Measurements from ENCODE around the gene SLC22A7.

Gene SLC22A7

DNA sequence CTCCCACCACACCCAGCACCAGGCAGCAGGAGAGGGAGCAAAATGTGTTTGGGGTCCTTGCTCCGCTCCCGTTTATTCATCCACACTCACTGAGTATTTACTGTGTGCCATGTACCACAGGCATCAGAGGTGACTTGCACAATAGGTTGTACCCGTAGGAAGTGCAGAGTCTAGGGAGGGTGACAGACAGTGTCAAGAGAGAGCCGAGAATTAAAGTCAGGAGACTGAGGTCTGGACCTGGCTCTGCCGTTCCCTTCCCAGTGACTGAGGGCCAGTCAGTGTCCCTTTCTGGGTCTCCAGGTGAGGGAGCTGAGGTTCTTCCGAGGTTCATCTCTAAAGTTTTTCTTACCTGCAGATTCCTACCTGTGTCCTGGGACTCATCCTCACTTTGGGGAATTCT lies 32.5 kb upstream of the SLC22A7 start:
- DNase-seq (ENCODE audit: low spot score) (no peak), FAIRE-seq (no peak)

DNA sequence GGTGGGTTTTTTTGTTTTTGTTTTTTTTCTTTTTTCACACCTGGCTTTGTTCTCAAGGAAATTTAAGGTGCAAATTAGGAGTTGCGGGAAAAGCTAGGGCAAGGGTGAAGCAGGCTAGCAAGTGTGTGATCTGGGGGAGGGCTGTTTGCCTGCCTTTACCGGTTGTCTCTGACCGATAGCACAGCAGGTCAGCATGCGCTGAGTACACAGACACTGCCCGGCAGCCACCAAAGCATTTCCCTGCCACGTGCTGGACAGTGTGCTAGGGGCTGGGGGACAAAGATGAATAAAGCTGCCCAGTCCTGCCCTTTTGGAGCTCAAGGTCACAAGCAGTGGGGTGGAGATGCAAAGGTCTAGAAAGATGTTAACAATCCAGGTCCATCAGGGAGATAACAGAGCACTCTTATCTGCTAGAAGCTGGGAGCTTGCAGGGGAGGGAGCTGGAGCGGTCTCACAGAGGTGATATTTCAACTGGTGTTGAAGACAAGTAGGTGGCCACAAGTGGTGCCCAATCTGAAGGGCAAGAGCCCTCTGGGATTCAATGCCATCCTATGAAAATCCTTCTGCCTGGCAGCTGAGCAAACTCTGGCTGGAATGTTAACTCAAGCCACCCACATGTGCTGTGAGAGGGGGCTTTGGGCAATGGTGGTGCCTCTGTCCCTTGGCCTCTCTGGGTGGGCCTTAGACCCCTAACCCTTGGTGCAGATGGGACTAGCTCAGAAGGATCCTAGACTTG lies 30.3 kb upstream of the SLC22A7 start:
- DNase-seq (ENCODE audit: low spot score) (no peak), FAIRE-seq (no peak)

- no peak for FAIRE-seq
- DNase-seq (ENCODE audit: low spot score), result no peak
These were observed 29.7 kb upstream of the SLC22A7 start for GRCh38 chr6:43268355-43268700.

DNA sequence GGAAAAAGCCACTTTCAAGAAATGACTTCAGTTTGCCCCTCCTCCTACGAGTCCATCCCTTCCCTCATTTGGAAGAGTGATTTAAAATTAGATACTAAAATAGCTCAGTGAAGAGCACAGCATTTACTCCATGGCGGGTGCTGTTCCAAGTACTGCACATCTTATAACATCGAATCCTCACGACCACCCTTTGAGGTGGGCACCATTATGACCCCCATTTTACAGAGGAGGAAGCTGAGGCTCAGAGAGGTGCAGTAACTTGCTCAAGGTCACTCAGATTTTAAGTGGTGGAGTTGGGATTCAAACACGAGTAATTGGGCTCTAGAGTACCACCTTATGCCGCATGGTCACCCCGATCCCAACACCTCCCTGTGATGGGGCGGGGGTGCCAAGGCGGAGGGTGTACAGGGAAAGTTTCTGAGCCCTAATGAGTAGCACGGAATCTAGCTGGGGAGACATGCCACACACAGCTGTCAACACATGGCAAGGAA lies 29.2 kb upstream of the SLC22A7 start:
- DNase-seq (ENCODE audit: low spot score) (no peak), FAIRE-seq (no peak)

- no peak for DNase-seq (ENCODE audit: low spot score)
- FAIRE-seq, result no peak
These were observed 28.6 kb upstream of the SLC22A7 start for GRCh38 chr6:43269273-43270007.

DNA sequence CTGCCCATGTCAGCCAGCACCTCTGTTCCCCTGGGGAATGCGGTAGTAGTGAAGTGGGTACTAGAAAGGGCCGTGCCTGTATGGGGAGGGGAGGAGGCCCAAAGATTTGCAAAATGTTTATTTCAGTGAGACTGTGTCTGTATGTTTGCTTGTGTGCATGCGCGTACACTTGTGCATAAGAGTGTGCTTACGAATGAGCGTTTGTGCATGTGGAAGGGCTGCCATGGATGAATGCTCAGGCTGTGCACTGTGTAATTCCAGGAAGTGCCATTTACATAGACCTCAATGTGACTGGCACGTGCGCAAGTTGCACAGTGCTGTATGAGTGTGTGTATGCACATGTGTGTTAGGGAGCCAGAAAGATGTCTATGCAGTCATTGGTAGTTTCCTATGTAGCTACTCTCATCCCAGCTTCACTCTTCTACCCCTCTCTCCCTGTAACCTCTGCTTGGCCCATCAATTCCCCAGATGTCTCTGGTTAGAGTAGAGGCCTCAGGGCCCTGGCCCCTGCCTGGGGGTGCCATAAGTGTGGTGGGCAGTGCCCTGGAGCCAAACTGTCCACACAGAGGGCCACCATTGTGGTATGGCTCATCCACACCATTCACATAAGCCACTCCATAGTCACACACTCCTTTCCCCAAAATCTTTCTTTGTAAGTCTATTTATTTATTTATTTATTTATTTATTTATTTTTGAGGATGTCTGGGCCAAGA lies 26.8 kb upstream of the SLC22A7 start:
- FAIRE-seq, result no peak
- DNase-seq (ENCODE audit: low spot score), result no peak

DNA sequence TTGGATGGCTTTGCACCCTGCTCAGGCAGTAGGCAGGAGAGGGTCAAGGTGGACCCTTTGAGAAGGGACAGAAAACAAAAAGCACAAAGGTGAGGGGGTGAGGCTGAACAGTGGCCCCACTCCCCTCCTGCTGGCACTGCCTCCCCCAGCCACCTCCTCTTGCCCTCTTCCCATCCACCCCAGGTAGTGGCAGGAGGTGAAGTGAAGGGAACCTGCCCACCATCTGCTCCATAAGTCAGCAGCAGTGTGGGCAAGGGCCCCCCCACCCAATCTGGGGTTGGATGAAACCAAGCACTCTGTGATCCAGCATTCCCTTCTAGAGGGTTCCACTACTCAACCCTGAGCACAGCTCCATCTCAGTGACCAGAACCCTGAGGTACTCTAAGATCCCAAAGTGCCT lies 26.1 kb upstream of the SLC22A7 start:
- no peak for DNase-seq (ENCODE audit: low spot score)
- FAIRE-seq, result no peak

- FAIRE-seq, result no peak
- no peak for DNase-seq (ENCODE audit: low spot score)
These were observed 24.4 kb upstream of the SLC22A7 start for GRCh38 chr6:43273707-43274106.

DNA sequence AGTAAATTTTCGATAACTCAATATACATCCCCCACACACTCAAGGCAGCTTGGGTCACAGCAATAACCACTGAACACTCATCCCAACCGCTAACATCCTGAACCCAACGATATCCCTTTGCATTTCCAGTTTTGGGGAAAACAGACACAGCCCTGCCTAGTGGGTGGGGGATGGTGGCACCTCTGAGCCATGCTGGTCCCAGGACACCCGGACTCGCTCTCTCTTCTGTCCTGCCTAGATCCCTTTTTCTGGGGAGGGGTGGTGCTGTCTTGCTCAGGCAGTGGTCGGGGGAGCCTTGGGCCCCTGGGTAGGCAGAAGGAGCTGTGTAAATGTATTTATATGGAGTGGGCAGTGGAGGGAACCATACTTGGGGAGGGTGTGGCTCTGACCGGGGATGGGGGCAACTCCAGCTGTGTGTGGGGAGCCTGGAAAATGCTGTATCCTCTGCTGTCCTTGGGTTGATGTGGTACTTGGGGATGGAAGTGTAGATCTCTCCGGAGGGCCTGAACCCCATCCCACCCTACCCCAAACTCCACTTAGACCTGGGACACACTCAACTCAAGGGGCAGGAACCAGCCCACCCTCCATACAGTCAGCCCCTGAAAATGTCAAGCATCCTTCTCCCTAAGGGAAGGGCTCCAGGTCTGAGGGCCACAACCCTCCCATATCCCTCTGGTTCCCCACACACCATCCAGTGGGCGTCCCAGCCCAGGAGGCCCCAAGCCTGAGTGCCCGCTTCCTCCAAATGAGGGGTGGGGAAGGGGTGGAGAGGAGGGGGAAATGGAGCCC lies 23.7 kb upstream of the SLC22A7 start:
- DNase-seq (ENCODE audit: low spot score) (no peak), FAIRE-seq (no peak)

- FAIRE-seq (no peak), DNase-seq (ENCODE audit: low spot score) (no peak)
These were observed 23.0 kb upstream of the SLC22A7 start for GRCh38 chr6:43274916-43275597.

GRCh38 chr6:43275801-43276576 lies 22.1 kb upstream of the SLC22A7 start:
- FAIRE-seq, result no peak
- DNase-seq (ENCODE audit: low spot score), result no peak

GRCh38 chr6:43276577-43277305 lies 21.3 kb upstream of the SLC22A7 start:
- FAIRE-seq, result no peak
- DNase-seq (ENCODE audit: low spot score), result no peak

- no peak for DNase-seq (ENCODE audit: low spot score)
- FAIRE-seq, result no peak
These were observed 20.8 kb upstream of the SLC22A7 start for GRCh38 chr6:43277306-43277642.

GRCh38 chr6:43277643-43278523 lies 20.2 kb upstream of the SLC22A7 start:
- DNase-seq (ENCODE audit: low spot score), result peak; percentile 18
- no peak for FAIRE-seq

DNA sequence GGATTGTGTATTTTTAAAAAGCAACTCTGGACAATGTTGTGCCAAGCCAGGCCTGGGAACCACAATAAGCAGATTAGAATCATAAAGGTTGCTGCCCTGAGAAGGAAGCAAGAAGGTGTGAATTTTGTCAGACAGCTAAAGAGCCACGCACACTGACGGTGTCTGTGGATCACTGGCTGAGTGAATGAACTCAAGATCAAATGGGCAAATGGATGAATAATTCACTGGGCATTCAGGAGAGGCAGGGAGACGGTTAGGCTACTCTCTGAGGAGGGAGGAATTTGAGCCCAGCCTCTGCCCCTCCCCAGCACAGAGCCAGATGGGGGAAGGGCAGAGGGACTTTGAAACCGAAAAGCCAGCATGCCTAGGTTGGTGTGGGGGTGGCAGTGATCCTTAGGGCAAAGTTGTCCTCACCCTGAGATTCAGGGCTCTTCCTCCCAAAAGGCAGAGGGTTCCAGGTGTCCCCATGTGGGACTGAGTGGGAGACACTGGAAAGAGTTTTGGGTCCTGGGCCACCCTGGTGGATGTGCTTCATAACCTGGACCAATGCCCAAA lies 19.5 kb upstream of the SLC22A7 start:
- DNase-seq (ENCODE audit: low spot score) (peak; percentile 63), FAIRE-seq (no peak)

DNA sequence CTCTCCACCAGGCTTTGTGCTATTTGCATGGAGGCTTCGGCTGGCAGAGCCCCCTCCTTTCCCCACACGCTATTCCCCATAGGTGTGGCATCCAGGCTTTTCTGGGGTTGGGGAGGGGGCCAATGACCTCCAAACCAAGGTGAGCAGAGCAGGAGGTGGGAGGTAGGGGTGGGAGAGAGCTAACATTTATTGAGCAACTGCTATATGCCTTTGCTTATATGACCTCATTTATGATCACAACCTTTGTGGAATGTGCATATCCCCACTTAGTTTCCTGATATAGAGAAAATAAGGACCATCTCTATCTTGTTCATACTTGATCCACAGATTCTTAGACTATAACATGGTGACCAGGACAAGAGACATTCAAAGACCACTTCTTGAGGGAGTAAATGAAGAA lies 17.8 kb upstream of the SLC22A7 start:
- DNase-seq (ENCODE audit: low spot score) (no peak), FAIRE-seq (no peak)

- no peak for DNase-seq (ENCODE audit: low spot score)
- FAIRE-seq, result no peak
These were observed 16.0 kb upstream of the SLC22A7 start for GRCh38 chr6:43282060-43282459.
